Stimulated activated CD8-positive, alpha-beta memory T cell treated with anti-CD3 and anti-CD28 coated beads, Interleukin-12 subunit alpha, Interleukin-12 subunit beta, amount 100 ng/mL, for 24 hours (primary cell): Measurements from ENCODE around the gene DR1.
"Not testable (repeated sequence)": the region's sequence is repeated elsewhere in the genome, so short reads cannot be mapped to it uniquely, and the experiment has no call there.

ENCODE experiments used
- DNase-seq: peaks from one replicate; pipeline ENCODE4 v3.0.0-alpha.2; 2020; ENCODE audit errors: extremely low read depth

DR1 gene

GRCh38 chr1:93340090-93340489 is 5.6 kb upstream of the DR1 start:
- no peak for DNase-seq

- DNase-seq: no peak
Observed at GRCh38 chr1:93344484-93344883, 1.2 kb upstream of the DR1 start.

- DNase-seq: peak; percentile 3
Observed at GRCh38 chr1:93344886-93345632, 648 bp upstream of the DR1 start.

GRCh38 chr1:93346421-93346993 is 800 bp downstream of the DR1 start:
- DNase-seq: peak; percentile 10

- DNase-seq: no peak
Observed at GRCh38 chr1:93347334-93347899, 1.7 kb downstream of the DR1 start.

GRCh38 chr1:93348104-93348728 is 2.5 kb downstream of the DR1 start:
- no peak for DNase-seq

GRCh38 chr1:93349231-93350135 is 3.8 kb downstream of the DR1 start:
- DNase-seq: no peak

GRCh38 chr1:93350322-93350721 is 4.6 kb downstream of the DR1 start:
- no peak for DNase-seq

- DNase-seq: no peak
Observed at GRCh38 chr1:93350875-93351274, 5.2 kb downstream of the DR1 start.

- not testable (repeated sequence) for DNase-seq
Observed at GRCh38 chr1:93351346-93351745, 5.6 kb downstream of the DR1 start.

- DNase-seq: no peak
Observed at GRCh38 chr1:93352376-93352775, 6.7 kb downstream of the DR1 start.

GRCh38 chr1:93353286-93353685 is 7.6 kb downstream of the DR1 start:
- DNase-seq: no peak

GRCh38 chr1:93354749-93355148 is 9.0 kb downstream of the DR1 start:
- no peak for DNase-seq

GRCh38 chr1:93357242-93357641 is 11.5 kb downstream of the DR1 start:
- DNase-seq: no peak

- DNase-seq: no peak
Observed at GRCh38 chr1:93358293-93358692, 12.6 kb downstream of the DR1 start.

- no peak for DNase-seq
Observed at GRCh38 chr1:93360111-93360510, 14.4 kb downstream of the DR1 start.

GRCh38 chr1:93362237-93362636 is 16.5 kb downstream of the DR1 start:
- no peak for DNase-seq

- no peak for DNase-seq
Observed at GRCh38 chr1:93365813-93366212, 20.1 kb downstream of the DR1 start.

- no peak for DNase-seq
Observed at GRCh38 chr1:93369734-93370133, 24.0 kb downstream of the DR1 start.

- no peak for DNase-seq
Observed at GRCh38 chr1:93374334-93375106, 28.8 kb downstream of the DR1 start.

GRCh38 chr1:93384656-93385055 is 38.9 kb downstream of the DR1 start:
- no peak for DNase-seq
